ENCODE measurements around the gene USP9X. TPM values are rescaled to one million over a fixed set of nuclear protein-coding genes. Genes with fewer than 3 reads are reported as not detected.

USP9X gene
- polyA plus RNA-seq, 1 of the 3 experiments (the other 2 are of a cell fraction), result 13.2 TPM

GRCh38 chrX:41108463-41109205 lies 23.4 kb downstream of the USP9X start:
- Histone ChIP-seq H3F3A (replicated peaks; ENCODE audit: insufficient read depth) (peaks cover 6% of the 10 kb centered on the region), H3K9ac (no peak overlapping the region), H3K27me3 (ENCODE audit: insufficient read depth) (no peaks in the 10 kb centered on the region), H3K36me3 (replicated peaks in 1 of 2; ENCODE audit: control insufficient read depth in 1 of 2, insufficient read depth in 2 of 2, low read length in 1 of 2) (peaks cover 0 to 16% of the 10 kb centered on the region in 2 experiments), H3K9me2 (no peaks in the 10 kb centered on the region), H2AFZ (ENCODE audit: low read depth) (no peak overlapping the region), H3K4me3 (ENCODE audit: low read depth in 2 of 2, low read length in 1 of 2) (no peak overlapping the region), H3K4me1 (ENCODE audit: control insufficient read depth in 1 of 2, insufficient read depth in 2 of 2, low read depth in 1 of 2, low read length in 1 of 2) (peaks cover 0 to 12% of the 10 kb centered on the region in 2 experiments; a peak in 3 of 4 replicates), H4K20me1 (ENCODE audit: insufficient read depth) (peaks cover 99% of the 10 kb centered on the region), H3K79me2 (ENCODE audit: insufficient read depth) (peaks cover 100% of the 10 kb centered on the region), H3K9me3 (no peaks in the 10 kb centered on the region), H3K27ac (ENCODE audit: low read depth in 2 of 2, low read length in 1 of 2) (no peak overlapping the region), H3K4me2 (no peak overlapping the region)
- no peak for DNase-seq
- CTCF ChIA-PET, result interaction anchor here (1.0 to 2.4 kb wide), 2 partner anchors 8 to 315 kb away, joined by 3 to 8 read pairs; no protein-coding TSS in a partner anchor
- POLR2A ChIA-PET, result no interaction called here
- WGBS (ENCODE audit: low lambda C conversion rate), result 82% methylated on average over 5 of the region's 5 CpGs
- no peak for TF ChIP-seq GABPA (IDR thresholded peaks at IDR 0.05; ENCODE audit: low read depth)
- TF ChIP-seq POLR2AphosphoS5 (IDR thresholded peaks at IDR 0.05; ENCODE audit: low read depth, low read length), result no peak
- TF ChIP-seq MXI1 (IDR thresholded peaks at IDR 0.05; ENCODE audit: low read depth, low read length), result no peak
- TF ChIP-seq RCOR1 (IDR thresholded peaks at IDR 0.05; ENCODE audit: low read length), result no peak
- no peak for TF ChIP-seq USF2 (IDR thresholded peaks at IDR 0.05; ENCODE audit: borderline replicate concordance, low read depth, low read length)
- no peak for TF ChIP-seq ELF1 (IDR thresholded peaks at IDR 0.05)
- TF ChIP-seq CHD2 (IDR thresholded peaks at IDR 0.05; ENCODE audit: low read length, partially characterized antibody), result no peak
- TF ChIP-seq TEAD4 (IDR thresholded peaks at IDR 0.05; ENCODE audit: borderline replicate concordance, insufficient read depth), result no peak
- no peak for TF ChIP-seq EP300 (IDR thresholded peaks at IDR 0.05; ENCODE audit: borderline replicate concordance in 1 of 2, low read depth in 1 of 2, low read length in 1 of 2)
- TF ChIP-seq ZBTB33 (IDR thresholded peaks at IDR 0.05; ENCODE audit: borderline replicate concordance, low read depth), result no peak
- TF ChIP-seq REST (IDR thresholded peaks at IDR 0.05; ENCODE audit: low read depth, low read length), result no peak
- TF ChIP-seq RAD21 (IDR thresholded peaks at IDR 0.05; ENCODE audit: low read length), result no peak
- TF ChIP-seq FOSL2 (IDR thresholded peaks at IDR 0.05; ENCODE audit: borderline replicate concordance, low read depth), result no peak
- TF ChIP-seq PBX3 (IDR thresholded peaks at IDR 0.05), result no peak
- no peak for TF ChIP-seq YY1 (IDR thresholded peaks at IDR 0.05; ENCODE audit: low read depth)
- no peak for TF ChIP-seq MAX (IDR thresholded peaks at IDR 0.05; ENCODE audit: low read depth)
- TF ChIP-seq IRF3 (IDR thresholded peaks at IDR 0.05; ENCODE audit: low read depth, low read length), result no peak
- TF ChIP-seq SMC3 (IDR thresholded peaks at IDR 0.05; ENCODE audit: low read depth, low read length), result no peak
- TF ChIP-seq NRF1 (IDR thresholded peaks at IDR 0.05; ENCODE audit: low read depth, low read length), result no peak

Measured in SK-N-SH (cell line).